DMS 273 treated with DMSO at 0.1 percent for 48 hours (cell line): ENCODE data around the gene PGAM2.
"Not testable (repeated sequence)": the region's sequence is repeated elsewhere in the genome, so short reads cannot be mapped to it uniquely, and the experiment has no call there.

ENCODE experiments used
- DNase-seq: peaks from one replicate; lab custom pipeline; 2025; lab: John Stamatoyannopoulos, UW

The PGAM2 gene

DNA sequence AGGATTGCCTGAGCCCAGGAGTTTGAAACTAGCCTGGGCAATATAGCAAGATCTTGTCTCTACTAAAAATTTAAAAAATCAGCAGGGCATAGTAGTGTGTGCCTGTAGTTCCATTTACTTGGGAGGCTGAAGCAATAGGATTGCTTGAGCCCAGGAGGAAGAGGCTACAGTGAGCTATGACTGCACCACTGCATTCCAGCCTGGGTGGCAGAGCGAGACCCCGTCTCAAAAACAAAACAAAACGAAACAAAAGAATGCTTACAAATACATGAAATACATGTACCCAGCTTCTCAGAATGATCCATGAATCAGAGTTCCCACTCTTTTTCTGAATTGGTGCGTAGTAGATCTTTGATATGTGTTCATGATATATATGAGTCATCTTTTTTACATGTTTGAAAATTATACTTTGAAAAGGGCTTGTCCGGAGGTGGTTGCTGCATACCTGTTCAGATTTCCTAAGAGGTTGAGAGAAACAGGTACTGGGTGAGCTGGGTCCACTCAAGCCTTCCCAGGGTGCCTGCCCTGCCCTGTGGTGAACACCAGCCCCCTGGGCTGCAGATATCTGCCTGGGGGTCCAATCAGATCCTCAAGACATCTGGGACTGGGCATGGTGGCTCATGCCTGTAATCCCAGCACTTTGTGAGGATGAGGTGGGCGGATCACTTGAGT lies 42.4 kb downstream of the PGAM2 start:
- DNase-seq, result not testable (repeated sequence)

DNA sequence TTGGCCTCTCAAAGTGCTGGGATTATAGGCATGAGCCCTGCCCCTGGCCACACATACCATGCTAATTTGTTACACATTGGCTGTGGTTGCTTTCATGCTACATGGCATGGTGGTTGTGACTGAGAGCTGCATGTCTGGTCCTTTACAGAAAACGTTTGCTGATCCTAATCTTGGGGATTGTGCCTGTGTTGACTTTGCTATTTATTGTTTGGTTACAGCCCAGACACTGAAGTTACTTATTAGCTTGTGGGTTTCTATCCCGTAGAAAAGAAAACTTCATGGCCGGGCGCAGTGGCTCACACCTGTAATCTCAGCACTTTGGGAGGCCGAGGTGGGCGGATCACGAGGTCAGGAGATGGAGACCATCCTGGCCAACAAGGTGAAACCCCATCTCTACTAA lies 43.3 kb downstream of the PGAM2 start:
- DNase-seq, result not testable (repeated sequence)

DNA sequence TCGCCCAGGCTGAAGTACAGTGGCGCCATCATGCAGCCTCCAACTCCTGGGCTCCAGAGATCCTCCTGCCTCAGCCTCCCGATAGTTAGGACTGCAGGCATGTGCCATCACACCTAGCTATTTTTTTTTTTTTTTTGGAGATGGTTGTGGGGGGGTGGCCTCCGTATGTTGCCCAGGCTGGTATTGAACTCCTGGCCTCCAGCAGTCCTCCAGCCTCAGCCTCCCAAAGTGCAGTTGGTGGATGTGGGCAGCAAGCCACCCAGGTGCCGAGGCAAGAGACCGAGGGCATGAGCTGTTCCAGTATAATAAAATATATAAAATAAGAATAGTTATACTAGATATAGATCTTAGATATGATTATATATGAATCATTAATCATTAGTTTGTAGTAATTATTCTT lies 45.5 kb downstream of the PGAM2 start:
- DNase-seq, result not testable (repeated sequence)

DNA sequence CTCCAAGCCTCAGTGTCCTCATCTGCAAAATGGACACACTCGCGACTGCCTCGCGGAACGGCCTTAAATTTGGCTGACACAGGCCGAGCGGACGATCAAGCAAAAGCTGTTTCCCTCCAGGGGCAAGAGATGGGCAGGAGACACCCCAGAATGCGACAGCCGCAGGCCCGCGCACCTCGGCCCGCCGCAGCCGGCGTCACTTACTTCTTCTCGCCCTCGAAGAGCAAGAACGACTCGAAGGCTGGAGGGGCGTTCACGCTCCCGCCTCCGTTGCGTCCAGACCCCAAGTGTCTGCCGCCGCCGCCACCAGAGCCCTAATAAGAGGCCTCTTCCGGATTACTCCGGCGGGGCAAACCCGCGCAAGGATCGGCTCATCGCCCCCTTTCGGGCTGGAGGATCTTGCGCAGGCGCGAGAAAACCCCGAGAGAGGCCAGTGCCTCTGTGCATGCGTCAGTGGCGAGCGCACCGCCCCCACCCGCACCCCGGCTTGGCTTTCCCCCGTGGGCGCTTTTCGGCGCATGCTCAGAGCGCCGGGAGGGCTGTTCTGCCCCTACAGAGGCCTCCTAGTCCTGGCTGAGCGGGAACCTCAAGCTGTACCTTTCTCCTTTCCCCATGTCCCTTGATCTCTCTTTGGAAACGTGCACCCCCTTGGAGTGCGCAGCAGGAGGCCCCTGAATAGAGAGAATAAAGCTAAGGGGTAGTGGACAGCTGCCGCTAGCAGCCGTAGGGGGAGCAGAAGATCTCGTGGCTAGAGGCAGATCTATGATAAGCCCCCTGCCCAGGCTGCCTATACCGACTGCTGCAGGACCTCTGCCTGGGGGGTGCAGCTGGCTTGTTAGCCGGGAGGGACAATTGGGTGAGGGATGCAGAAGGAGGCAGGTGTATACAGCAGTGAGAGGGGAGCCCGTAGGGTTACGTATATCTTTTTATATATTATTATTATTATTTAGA lies 46.2 kb downstream of the PGAM2 start:
- DNase-seq, result peak; percentile 91

DNA sequence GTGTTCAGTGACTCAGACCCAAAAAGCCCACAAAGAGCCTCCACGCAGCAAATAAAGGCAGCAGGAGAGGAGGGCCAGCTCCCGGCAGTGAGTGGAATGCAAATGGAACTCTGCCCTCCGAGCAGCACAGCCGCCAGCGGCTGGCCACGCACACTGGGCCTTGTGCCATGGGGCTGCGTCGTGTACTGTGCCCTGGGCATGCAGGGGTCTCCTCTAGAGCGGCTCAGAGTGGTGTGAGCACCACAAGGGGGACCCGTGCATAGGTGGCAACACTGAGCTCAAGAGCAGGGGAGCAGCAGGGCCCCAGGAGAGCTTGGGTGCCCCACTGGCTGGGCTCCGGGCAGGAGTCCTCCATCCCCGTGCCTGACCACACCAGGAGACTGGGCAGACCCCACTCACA lies 50.3 kb downstream of the PGAM2 start:
- not testable (repeated sequence) for DNase-seq
